D721Med (cell line): ENCODE results near the gene SAMD4A.

Experiments used
- DNase-seq: peaks from one replicate; pipeline ENCODE4 v3.0.0; 2011; ENCODE audit warnings: low spot score; ENCODE audit not compliant: insufficient read length
- FAIRE-seq: peaks from 2 replicates; lab custom pipeline; 2011; peaks lifted over from hg19 to GRCh38; lab: Jason Lieb, UNC
- CTCF ChIP-seq: IDR thresholded peaks from 2 replicates; pipeline ENCODE4 v1.5.1; 2012; ENCODE audit warnings: mild to moderate bottlenecking, control low read depth; ENCODE audit not compliant: insufficient read depth; ENCODE audit errors: missing control alignments

The SAMD4A gene

GRCh38 chr14:54582334-54582733, 15.4 kb downstream of the SAMD4A start:
- FAIRE-seq: no peak

GRCh38 chr14:54584097-54584496, 17.2 kb downstream of the SAMD4A start:
- no peak for TF ChIP-seq CTCF
- FAIRE-seq: no peak
- DNase-seq: no peak

More at GRCh38 chr14:54582334-54582733, 15.4 kb downstream of the SAMD4A start:
- TF ChIP-seq CTCF: no peak
- no peak for DNase-seq

- FAIRE-seq: no peak
- DNase-seq: no peak
Measured at GRCh38 chr14:54585214-54585613, 18.3 kb downstream of the SAMD4A start.

GRCh38 chr14:54589076-54589475, 22.1 kb downstream of the SAMD4A start:
- DNase-seq: no peak
- TF ChIP-seq CTCF: no peak

More at GRCh38 chr14:54585214-54585613, 18.3 kb downstream of the SAMD4A start:
- TF ChIP-seq CTCF: no peak

GRCh38 chr14:54589843-54590242, 22.9 kb downstream of the SAMD4A start:
- no peak for TF ChIP-seq CTCF
- no peak for FAIRE-seq
- DNase-seq: no peak

More at GRCh38 chr14:54589076-54589475, 22.1 kb downstream of the SAMD4A start:
- FAIRE-seq: no peak

- TF ChIP-seq CTCF: no peak
- DNase-seq (no peak), FAIRE-seq (no peak)
Measured at GRCh38 chr14:54590481-54590880, 23.6 kb downstream of the SAMD4A start.

- TF ChIP-seq CTCF: no peak
- DNase-seq (no peak), FAIRE-seq (no peak)
Measured at GRCh38 chr14:54591461-54591860, 24.5 kb downstream of the SAMD4A start.
